Osteocyte (in vitro differentiated cells): ENCODE data around the gene NTRK2. TPM values are rescaled to one million over a fixed set of nuclear protein-coding genes. Genes with fewer than 3 reads are reported as not detected.
"Not testable (repeated sequence)": the region's sequence is repeated elsewhere in the genome, so short reads cannot be mapped to it uniquely, and the experiment has no call there.

ENCODE experiments used
- DNase-seq: peaks from one replicate; pipeline ENCODE4 v3.0.0; 2021; ENCODE audit warnings: mixed read lengths; ENCODE audit not compliant: unreplicated experiment; ENCODE audit errors: extremely low spot score
- H3K27ac Mint-ChIP-seq: one replicate; pipeline ENCODE4 v1.8.0; 2021; ENCODE audit warnings: mild to moderate bottlenecking, mixed read lengths; ENCODE audit not compliant: unreplicated experiment
- H3K27me3 Mint-ChIP-seq: one replicate; pipeline ENCODE4 v1.8.0; 2021; ENCODE audit warnings: mixed read lengths; ENCODE audit not compliant: unreplicated experiment
- H3K36me3 Mint-ChIP-seq: one replicate; pipeline ENCODE4 v1.8.0; 2021; ENCODE audit warnings: mixed read lengths; ENCODE audit not compliant: unreplicated experiment
- H3K4me1 Mint-ChIP-seq: one replicate; pipeline ENCODE4 v1.8.0; 2021; ENCODE audit warnings: mixed read lengths; ENCODE audit not compliant: unreplicated experiment
- H3K4me3 Mint-ChIP-seq: one replicate; pipeline ENCODE4 v1.8.0; 2021; ENCODE audit warnings: mild to moderate bottlenecking, moderate library complexity, mixed read lengths; ENCODE audit not compliant: unreplicated experiment
- H3K9me3 Mint-ChIP-seq: one replicate; pipeline ENCODE4 v1.8.0; 2021; ENCODE audit warnings: mixed read lengths; ENCODE audit not compliant: unreplicated experiment
- total RNA-seq: library from RNA; stranded (reverse); gene quantifications from 2 replicates; pipeline ENCODE4 v1.2.1, GENCODE V29; 2021
- TF ChIP-seq, protein P1 (sequence below): fragments of 200-600 bp; sonication (generic); IDR thresholded peaks from 2 replicates; pipeline ENCODE4 v1.5.0; 2021; ENCODE audit warnings: antibody characterized with exemption, mild to moderate bottlenecking, moderate library complexity

NTRK2 gene
- total RNA-seq, 1 donor from 2014 or later: 29.4 TPM

DNA sequence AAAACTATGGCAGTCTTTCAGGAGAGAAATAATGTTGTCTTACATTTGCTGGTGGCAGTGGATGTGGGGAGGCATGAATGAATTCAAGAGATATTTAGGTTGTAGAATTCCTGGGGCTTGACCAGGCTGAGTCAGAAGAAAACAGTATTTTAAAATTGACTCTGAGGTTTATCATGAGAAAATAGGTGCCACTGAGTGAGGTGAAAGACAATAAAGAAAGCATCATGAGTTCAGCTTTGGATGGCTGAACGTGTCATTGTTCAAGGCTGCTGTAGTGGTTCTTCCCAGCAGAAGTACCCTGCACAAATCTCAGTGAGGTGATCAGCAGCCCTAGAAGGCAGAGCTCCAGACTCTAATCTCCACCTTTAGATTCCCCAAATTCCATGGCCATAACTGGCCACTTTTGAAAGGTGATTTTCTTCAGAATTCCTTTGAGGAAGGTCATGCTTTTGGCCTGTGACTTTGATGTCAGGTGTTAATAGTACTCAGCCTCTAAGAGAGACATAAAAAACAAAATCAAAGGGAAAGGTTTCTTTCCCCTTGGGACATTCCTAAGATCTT lies 395.4 kb downstream of the NTRK2 start:
- no peaks in the 10 kb centered on the region for H3K4me1 Mint-ChIP-seq
- DNase-seq: no peak
- H3K36me3 Mint-ChIP-seq: no peaks in the 10 kb centered on the region
- TF ChIP-seq, protein P1, sequence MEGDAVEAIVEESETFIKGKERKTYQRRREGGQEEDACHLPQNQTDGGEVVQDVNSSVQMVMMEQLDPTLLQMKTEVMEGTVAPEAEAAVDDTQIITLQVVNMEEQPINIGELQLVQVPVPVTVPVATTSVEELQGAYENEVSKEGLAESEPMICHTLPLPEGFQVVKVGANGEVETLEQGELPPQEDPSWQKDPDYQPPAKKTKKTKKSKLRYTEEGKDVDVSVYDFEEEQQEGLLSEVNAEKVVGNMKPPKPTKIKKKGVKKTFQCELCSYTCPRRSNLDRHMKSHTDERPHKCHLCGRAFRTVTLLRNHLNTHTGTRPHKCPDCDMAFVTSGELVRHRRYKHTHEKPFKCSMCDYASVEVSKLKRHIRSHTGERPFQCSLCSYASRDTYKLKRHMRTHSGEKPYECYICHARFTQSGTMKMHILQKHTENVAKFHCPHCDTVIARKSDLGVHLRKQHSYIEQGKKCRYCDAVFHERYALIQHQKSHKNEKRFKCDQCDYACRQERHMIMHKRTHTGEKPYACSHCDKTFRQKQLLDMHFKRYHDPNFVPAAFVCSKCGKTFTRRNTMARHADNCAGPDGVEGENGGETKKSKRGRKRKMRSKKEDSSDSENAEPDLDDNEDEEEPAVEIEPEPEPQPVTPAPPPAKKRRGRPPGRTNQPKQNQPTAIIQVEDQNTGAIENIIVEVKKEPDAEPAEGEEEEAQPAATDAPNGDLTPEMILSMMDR: no peak
- H3K9me3 Mint-ChIP-seq: no peaks in the 10 kb centered on the region
- H3K27me3 Mint-ChIP-seq: peaks cover 78% of the 10 kb centered on the region
- H3K27ac Mint-ChIP-seq: no peak overlapping the region
- no peak overlapping the region for H3K4me3 Mint-ChIP-seq

DNA sequence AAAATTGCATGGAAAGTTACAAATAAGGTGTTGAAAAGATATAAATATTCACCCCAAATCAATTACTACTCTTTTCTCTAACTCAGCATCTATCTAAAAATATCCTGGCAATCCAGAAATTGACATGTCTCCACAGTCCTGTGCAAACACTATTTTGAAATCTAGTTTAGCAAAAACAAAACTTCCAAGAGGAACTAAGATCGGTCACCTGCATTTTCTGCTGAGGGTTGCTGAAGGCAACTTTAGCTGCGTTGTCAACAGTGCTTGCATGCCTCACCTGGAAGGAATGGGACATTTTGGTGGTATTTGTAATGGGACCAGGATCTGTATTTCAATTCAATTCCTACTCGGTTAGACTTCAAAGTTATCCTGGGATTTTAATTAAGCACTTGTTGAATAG lies 398.3 kb downstream of the NTRK2 start:
- Mint-ChIP-seq H3K27ac (no peak overlapping the region), H3K9me3 (no peaks in the 10 kb centered on the region), H3K36me3 (no peaks in the 10 kb centered on the region), H3K4me3 (no peak overlapping the region), H3K4me1 (no peaks in the 10 kb centered on the region), H3K27me3 (peaks cover 53% of the 10 kb centered on the region)
- DNase-seq: no peak
- TF ChIP-seq, protein P1: no peak

DNA sequence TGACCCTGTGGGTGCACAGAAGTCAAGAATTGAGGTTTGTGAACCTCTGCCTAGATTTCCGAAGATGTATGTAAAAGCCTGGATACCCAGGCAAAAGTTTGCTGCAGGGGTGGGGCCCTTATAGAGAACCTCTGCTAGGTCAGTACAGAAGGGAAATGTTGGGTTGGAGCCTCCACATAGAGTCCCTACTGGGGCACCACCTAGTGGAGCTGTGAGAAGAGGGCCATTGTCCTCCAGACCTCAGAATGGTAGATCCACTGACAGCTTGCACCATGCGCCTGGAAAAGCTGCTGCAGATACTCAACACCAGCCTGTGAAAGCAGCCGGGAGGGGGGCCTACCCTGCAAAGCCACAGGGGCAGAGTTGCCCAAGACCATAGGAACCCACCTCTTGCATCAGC lies 399.9 kb downstream of the NTRK2 start:
- H3K27ac Mint-ChIP-seq, H3K4me1 Mint-ChIP-seq, DNase-seq, H3K9me3 Mint-ChIP-seq, H3K36me3 Mint-ChIP-seq, H3K4me3 Mint-ChIP-seq: not testable (repeated sequence)
- H3K27me3 Mint-ChIP-seq: peaks cover 41% of the 10 kb centered on the region
